T-helper 2 cell treated with Interferon-gamma antibody and Interleukin-4, amounts not matched to agents 100 ng/mL and 5 ng/mL, for 36 hours (primary cell): ENCODE measurements around the gene CDC42EP1. TPM values are rescaled to one million over a fixed set of nuclear protein-coding genes. Genes with fewer than 3 reads are reported as not detected.
"Not testable (repeated sequence)": the region's sequence is repeated elsewhere in the genome, so short reads cannot be mapped to it uniquely, and the experiment has no call there.

Experiments
- intact Hi-C: fragments of 100-400 bp; cut with micrococcal nuclease; formaldehyde crosslinking; loops from one replicate; pipeline ENCODE4 v1.15.1; 2023
- total RNA-seq: library from RNA; stranded (reverse); gene quantifications from 2 replicates; pipeline ENCODE4 v1.2.3, GENCODE V29; 2022

The CDC42EP1 gene
- total RNA-seq, 1 donor from 2014 or later, result 0.16 TPM

DNA sequence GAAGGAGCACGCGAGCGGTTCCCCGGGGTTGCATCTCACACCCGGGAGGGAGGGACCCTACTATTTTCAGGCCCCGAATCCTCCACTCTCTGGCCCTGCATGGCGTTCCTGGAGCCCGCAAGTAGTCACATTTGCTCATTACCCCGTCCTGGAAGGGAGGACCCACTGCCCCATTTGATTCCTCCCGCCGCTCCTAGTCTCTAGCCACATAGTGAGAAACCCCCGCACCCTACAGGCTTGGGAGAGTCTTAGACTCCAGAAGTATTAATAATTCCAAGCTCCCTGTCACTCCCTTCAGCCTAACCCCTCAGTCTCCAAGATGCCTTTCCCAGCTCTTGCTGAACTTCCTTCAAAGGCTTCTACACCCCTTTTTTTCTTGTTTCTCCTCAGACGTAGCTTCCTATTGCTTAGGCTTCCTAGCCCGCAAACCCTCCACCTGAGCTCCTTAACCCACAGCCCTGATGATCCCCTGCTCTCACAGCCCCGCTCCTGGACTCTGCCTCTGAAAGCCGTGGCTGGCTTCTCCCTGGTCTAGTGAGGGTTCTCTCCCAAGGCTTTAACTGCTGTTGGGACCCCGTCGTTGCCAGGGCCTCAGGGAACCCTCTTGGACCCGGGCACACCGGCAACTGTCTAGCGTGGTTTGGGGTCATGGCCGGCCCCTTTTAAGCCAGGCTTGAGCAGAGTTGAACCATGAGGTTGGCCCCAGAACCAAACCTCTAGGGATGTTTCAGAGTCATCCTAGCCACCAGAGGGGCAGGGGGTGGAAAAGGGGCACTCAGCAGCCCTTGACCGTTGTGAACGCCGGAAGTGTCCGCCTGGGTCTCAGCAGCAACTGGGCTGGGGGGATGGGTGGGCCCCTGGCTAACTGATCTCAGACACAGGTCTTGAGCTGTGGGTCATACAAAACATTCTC is 49.2 kb downstream of the CDC42EP1 start:
- intact Hi-C loops, result loop anchor here (2.0 to 5.0 kb wide), 6 partner anchors 29 to 593 kb away; partner anchors contain the start of genes EIF3L, MAFF, RAC2 and SH3BP1

DNA sequence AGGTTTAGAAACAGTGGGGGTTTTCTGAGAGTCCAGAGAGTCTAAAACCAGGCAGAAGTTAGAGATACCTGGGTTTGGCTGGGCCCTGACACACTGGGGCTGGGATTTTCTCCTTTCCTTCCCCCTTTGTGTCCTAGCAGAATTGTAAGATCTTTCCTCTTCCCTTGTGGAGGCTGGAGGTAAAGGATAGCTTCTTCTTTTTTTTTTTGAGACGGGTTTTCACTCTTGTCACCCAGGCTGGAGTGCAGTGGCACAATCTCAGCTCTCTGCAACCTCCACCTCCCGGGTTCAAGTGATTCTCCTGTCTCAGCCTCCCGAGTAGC is 49.8 kb downstream of the CDC42EP1 start:
- intact Hi-C loops, result not testable (repeated sequence)

DNA sequence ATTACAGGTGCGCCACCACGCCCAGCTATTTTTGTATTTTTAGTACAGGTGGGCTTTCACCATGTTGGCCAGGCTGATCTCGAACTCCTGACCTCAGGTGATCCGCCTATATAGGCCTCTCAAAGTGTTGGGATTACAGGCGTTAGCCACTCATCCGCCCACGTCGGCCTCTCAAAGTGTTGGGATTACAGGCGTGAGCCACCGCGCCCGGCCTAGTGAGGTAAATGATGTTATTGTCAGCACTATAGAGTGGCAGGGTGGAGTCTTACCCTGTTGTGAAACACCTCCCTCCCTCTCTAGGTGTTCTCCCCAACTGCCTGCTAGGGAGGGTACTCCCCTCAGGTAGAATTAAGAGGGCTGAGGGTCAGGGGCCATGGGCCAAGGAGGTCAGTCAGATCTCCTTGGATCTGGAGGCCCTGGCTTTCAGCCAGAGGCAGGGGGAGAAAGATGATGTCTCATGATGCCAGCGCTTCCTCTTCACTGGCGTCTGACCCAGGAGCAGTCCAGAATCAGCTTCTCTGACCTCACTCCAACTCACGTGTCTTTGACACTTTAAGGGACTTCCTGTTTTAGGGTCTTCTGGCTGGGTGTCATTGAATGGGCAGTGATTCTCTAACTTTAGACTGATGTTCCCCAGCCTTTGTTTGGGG is 50.3 kb downstream of the CDC42EP1 start:
- intact Hi-C loops, result no loop called here

DNA sequence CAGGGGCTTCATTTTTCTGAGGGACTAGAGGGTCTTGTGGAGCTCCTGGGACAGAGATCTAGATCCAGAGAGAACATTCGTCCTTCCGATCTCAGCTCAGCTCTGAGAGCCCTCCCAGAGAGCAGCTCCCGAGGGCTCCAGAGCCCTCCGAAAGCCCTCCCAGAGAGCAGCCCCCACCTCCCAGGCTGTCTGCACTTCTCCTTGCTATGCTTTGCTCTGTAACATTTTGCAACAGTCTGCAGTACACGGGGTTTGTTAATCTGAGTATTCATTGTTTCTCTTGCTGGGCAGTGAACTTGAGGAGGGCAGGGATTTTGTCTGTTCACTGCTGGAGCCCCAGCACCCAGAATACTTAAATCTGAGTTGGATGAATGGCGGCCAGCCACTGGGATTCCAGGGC is 50.9 kb downstream of the CDC42EP1 start:
- intact Hi-C loops, result no loop called here

DNA sequence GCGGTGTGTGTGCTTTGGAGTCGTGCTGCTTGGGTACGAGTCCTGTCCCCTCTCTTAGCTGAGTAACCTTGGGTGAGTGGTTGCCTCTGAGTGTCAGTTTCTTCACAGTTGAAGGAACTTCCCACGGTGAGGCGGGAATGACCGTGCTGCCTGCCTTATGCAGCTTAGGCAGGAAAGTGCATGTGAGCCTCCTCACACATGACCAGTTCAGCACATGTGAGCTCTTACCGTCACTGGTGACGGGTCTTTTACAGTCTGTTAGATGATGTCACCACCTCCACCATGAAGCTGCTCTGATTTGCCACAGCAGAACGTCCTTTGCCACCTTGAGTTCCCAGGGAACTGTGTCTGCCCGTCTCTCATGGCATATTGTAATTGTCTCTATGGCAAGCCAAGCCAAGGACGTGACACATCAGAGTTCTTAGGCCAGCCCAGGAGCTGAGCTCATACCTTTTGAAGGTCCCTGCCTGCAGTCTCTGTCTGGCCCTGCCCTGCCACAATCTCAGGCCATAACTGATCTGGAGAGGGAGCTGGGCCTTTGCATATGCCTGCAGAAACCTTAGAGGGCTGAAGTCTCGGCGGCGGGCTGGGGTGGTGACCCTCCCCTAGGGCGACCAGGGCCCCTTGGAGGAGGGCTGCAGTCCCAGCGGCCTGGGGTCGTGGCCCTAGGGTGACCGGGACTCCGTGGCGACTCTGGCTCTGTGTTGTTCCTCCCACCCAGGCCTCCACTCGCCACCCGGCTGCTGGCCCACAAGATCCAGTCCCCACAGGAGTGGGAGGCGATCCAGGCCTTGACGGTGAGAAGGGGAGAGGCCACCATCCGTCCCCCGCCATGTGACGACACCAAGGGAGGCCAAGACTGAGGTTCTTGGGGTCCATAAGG is 56.2 kb downstream of the CDC42EP1 start:
- intact Hi-C loops, result no loop called here

DNA sequence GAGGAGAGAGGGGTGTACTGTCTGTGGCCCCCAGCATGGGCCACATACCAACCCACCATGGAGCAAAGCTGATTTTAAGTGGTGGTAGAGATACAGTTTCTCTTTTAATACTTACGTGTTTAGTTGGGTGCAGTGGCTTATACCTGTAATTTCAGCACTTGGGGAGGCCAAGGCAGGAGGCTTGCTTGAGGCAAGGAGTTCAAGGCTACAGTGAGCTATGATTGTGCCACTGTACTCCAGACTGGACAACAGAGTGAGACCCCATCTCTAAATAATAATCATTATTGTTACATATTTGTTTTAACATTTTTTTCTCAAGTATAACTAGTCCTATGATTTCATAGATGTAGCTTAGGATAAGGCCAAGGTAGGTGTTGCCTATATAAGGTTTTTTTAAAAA is 57.2 kb downstream of the CDC42EP1 start:
- intact Hi-C loops, result no loop called here

DNA sequence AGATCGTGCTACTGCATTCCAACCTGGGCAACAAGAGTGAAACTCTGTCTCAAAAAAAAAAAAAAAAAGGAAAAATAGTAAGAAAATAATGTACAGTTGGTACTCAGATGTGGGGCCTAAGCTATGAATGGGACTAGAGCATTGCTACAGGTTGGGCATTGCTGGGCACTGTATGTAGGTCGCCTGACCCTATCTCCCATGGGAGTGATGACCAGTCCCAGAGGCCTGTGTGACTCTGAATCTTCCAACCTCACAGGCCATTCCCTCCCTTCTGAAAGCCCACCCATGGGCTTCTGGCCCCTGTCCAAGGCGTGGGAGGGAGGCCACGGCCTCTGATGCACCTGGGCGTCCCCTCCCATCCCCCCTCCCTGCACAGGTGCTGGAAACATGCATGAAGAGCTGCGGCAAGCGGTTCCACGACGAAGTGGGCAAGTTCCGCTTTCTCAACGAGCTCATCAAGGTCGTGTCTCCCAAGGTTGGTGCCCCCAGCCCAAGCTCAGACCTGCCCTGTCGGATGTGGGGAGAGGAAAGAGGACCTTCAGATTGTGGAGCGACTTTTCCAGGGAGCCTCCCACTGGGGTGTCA is 57.9 kb downstream of the CDC42EP1 start:
- intact Hi-C loops, result no loop called here

DNA sequence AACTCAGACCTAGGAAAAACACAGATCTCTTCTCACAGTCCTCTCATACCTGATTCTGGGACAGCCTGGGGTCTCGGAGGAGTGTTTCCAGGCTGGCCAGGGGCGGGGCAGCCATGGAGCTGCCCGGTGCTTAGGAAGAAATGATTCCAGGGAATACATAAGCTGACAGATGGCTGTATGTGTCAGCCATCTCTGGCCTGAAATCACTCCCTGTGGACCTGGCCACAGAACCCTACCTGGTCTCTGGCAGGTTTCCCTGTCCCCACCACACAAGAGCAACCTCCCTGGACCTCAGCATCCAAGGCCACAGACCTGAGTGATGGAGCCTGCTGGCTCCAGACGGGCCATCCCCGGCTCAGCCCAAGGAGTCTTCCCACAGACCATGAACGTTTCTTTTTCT is 58.4 kb downstream of the CDC42EP1 start:
- intact Hi-C loops, result no loop called here

Other genes starting within 250 kb of the CDC42EP1 start
- 0.07 and 0.20 TPM in 2 replicates for gene ELFN2, start 133.0 kb upstream of the CDC42EP1 start, total RNA-seq
- gene MFNG, start 74.1 kb upstream of the CDC42EP1 start, total RNA-seq, result 247 and 250 TPM in 2 replicates
- 0.11 TPM in 1 of 2 replicates, not detected in the other for gene CARD10, start 41.1 kb upstream of the CDC42EP1 start, total RNA-seq
- gene LGALS2, start 19.6 kb downstream of the CDC42EP1 start, total RNA-seq, result not detected in 2 replicates
- 58.8 and 62.7 TPM in 2 replicates for gene GGA1, start 48.4 kb downstream of the CDC42EP1 start, total RNA-seq
- 152 and 161 TPM in 2 replicates for gene SH3BP1, start 79.2 kb downstream of the CDC42EP1 start, total RNA-seq
- gene PDXP, start 98.2 kb downstream of the CDC42EP1 start, total RNA-seq, result 24.5 and 26.6 TPM in 2 replicates
- 1,468 and 1,502 TPM in 2 replicates for gene LGALS1, start 115.2 kb downstream of the CDC42EP1 start, total RNA-seq
- gene NOL12, start 125.9 kb downstream of the CDC42EP1 start, total RNA-seq, result 54.9 and 61.7 TPM in 2 replicates
- 48.6 and 49.3 TPM in 2 replicates for gene TRIOBP, start 136.6 kb downstream of the CDC42EP1 start, total RNA-seq
- gene GCAT, start 247.5 kb downstream of the CDC42EP1 start, total RNA-seq, result 11.3 and 11.6 TPM in 2 replicates